Mononuclear cell (primary cell): ENCODE measurements around the gene TRAPPC12. TPM values are rescaled to one million over a fixed set of nuclear protein-coding genes. Genes with fewer than 3 reads are reported as not detected.

ENCODE experiments used
- total RNA-seq: library from RNA; depleted of rRNA; stranded (reverse); fragments of >200 nt; gene quantifications from one replicate; pipeline ENCODE4 v1.2.3, GENCODE V29; 2012

The TRAPPC12 gene
- total RNA-seq, 1 donor: 18.3 TPM

Other genes with a start within 250 kb of the TRAPPC12 start
- 10.0 TPM for gene EIPR1, start 1.9 kb upstream of the TRAPPC12 start, total RNA-seq
- gene ADI1, start 139.8 kb downstream of the TRAPPC12 start, total RNA-seq: 25.6 TPM
- 26.2 TPM for gene RNASEH1, start 178.6 kb downstream of the TRAPPC12 start, total RNA-seq
- gene RPS7, start 195.6 kb downstream of the TRAPPC12 start, total RNA-seq: 1,928 TPM
- not detected for gene COLEC11, start 215.4 kb downstream of the TRAPPC12 start, total RNA-seq